ENCODE measurements around the gene SOWAHD.
"Not testable (repeated sequence)": the region's sequence is repeated elsewhere in the genome, so short reads cannot be mapped to it uniquely, and the experiment has no call there.

DNA sequence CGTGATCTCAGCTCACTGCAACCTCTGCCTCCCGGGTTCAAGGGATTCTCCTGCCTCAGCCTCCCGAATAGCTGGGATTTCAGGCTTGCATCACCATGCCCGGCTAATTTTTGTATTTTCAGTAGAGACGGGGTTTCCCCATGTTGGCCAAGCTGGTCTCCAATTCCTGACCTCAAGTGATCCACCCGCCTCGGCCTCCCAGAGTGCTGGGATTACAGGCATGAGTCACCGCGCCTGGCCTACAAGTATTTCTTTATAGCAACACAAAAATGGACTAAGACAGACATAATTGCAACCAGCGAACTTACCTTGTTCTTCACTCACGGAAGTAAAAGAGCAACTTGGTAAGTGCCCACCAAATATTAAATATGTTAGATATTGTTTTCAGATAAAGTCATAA lies 10.0 kb downstream of the SOWAHD start:
- TF ChIP-seq, protein P1, sequence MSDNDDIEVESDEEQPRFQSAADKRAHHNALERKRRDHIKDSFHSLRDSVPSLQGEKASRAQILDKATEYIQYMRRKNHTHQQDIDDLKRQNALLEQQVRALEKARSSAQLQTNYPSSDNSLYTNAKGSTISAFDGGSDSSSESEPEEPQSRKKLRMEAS (IDR thresholded peaks at IDR 0.05), result not testable (repeated sequence)
- TF ChIP-seq, protein P2, sequence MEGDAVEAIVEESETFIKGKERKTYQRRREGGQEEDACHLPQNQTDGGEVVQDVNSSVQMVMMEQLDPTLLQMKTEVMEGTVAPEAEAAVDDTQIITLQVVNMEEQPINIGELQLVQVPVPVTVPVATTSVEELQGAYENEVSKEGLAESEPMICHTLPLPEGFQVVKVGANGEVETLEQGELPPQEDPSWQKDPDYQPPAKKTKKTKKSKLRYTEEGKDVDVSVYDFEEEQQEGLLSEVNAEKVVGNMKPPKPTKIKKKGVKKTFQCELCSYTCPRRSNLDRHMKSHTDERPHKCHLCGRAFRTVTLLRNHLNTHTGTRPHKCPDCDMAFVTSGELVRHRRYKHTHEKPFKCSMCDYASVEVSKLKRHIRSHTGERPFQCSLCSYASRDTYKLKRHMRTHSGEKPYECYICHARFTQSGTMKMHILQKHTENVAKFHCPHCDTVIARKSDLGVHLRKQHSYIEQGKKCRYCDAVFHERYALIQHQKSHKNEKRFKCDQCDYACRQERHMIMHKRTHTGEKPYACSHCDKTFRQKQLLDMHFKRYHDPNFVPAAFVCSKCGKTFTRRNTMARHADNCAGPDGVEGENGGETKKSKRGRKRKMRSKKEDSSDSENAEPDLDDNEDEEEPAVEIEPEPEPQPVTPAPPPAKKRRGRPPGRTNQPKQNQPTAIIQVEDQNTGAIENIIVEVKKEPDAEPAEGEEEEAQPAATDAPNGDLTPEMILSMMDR (IDR thresholded peaks at IDR 0.05), result not testable (repeated sequence)
- not testable (repeated sequence) for TF ChIP-seq KDM1A (IDR thresholded peaks at IDR 0.05; ENCODE audit: low read depth); ZSCAN20 (CRISPR knock-in tag; IDR thresholded peaks at IDR 0.05); CHD4 (IDR thresholded peaks at IDR 0.05; ENCODE audit: borderline replicate concordance); SMC3 (IDR thresholded peaks at IDR 0.05); JUN (IDR thresholded peaks at IDR 0.05); POLR2A (IDR thresholded peaks at IDR 0.05; ENCODE audit: low read length); JUNB (IDR thresholded peaks at IDR 0.05)
